ENCODE results near the gene EIF4A3. TPM values are rescaled to one million over a fixed set of nuclear protein-coding genes. Genes with fewer than 3 reads are reported as not detected.
"Not testable (repeated sequence)": the region's sequence is repeated elsewhere in the genome, so short reads cannot be mapped to it uniquely, and the experiment has no call there.

EIF4A3 gene
- total RNA-seq, 3 donors from 2014 or later, result 46.2 to 93.1 (median 67.9) TPM

DNA sequence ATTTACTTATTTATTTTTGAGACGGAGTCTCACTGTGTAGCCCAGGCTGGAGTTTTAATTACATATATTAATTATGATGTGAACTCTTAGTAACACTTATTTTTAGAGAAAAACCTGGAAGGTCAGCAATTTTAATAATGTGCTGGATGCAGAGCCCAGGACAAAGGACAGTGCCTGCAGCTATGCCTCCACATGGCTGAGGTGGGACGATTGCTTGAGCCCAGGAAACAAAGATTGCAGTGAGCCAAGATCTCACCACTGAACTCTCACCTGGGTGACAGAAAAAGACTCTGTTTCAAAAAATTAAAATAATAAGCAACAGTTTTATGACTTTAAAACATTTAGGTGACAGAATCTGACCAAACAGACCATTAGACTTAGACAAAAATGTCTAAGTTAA is 11.9 kb upstream of the EIF4A3 start:
- TF ChIP-seq POLR2A (IDR thresholded peaks at IDR 0.05) (no peak), POLR2AphosphoS5 (IDR thresholded peaks at IDR 0.05) (no peak)
- TF ChIP-seq, protein P1, sequence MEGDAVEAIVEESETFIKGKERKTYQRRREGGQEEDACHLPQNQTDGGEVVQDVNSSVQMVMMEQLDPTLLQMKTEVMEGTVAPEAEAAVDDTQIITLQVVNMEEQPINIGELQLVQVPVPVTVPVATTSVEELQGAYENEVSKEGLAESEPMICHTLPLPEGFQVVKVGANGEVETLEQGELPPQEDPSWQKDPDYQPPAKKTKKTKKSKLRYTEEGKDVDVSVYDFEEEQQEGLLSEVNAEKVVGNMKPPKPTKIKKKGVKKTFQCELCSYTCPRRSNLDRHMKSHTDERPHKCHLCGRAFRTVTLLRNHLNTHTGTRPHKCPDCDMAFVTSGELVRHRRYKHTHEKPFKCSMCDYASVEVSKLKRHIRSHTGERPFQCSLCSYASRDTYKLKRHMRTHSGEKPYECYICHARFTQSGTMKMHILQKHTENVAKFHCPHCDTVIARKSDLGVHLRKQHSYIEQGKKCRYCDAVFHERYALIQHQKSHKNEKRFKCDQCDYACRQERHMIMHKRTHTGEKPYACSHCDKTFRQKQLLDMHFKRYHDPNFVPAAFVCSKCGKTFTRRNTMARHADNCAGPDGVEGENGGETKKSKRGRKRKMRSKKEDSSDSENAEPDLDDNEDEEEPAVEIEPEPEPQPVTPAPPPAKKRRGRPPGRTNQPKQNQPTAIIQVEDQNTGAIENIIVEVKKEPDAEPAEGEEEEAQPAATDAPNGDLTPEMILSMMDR (IDR thresholded peaks at IDR 0.05), result no peak
- Histone ChIP-seq H3K4me1 (no peaks in the 10 kb centered on the region), H3K36me3 (no peaks in the 10 kb centered on the region), H3K4me3 (no peak overlapping the region), H3K27ac (no peak overlapping the region), H3K9me3 (peaks cover 3 to 5% of the 10 kb centered on the region in 2 donors), H3K27me3 (no peaks in the 10 kb centered on the region)
- intact Hi-C loops (cut with DNase I; ENCODE audit: low total_unique reads), result no loop called here
- no peak for DNase-seq (ENCODE audit: low spot score in 2 of 2)

DNA sequence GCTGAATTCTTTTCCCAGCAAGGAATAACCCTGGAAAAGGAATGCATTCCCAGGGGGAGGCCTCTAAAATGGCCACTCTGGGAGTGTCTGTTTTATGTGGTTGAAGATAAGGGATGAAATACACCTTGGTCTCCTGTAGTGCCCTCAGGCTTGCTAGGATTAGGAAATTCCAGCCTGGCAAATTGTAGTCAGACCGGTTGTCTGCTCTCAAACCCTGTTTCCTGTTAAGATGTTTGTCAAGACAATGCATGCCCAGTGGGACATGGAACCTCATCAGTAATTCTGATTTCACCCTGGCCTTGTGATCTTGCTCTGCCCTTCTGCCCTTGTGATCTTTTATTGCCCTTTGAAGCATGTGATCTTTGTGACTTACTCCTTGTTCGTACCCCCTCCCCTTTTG is 8.7 kb upstream of the EIF4A3 start:
- H3K9me3 ChIP-seq; H3K27ac ChIP-seq; H3K4me1 ChIP-seq; DNase-seq (ENCODE audit: low spot score in 2 of 2); H3K27me3 ChIP-seq; intact Hi-C loops (cut with DNase I; ENCODE audit: low total_unique reads); H3K36me3 ChIP-seq; H3K4me3 ChIP-seq: not testable (repeated sequence)

DNA sequence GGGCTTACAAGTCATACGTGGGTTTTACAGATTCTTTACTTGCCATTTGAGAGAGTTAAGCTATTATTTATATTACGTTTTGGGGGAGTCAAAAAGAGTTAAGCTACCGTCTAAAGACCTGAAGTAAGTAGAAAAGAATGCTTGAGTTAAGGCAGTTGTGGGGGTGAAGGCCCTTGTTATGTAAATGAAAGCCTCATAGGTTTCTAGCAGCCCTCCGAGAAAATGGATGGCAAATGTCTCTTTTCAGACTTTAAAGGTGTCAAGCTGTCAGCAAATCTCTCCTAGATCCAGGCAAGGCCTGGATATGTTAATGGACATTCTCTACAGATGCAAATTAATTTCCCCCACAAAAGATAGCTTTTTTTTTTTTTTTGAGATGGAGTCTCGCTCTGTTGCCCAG is 7.2 kb upstream of the EIF4A3 start:
- H3K27me3 ChIP-seq, result no peaks in the 10 kb centered on the region
- no peaks in the 10 kb centered on the region for H3K36me3 ChIP-seq
- TF ChIP-seq POLR2AphosphoS5 (IDR thresholded peaks at IDR 0.05) (no peak), POLR2A (IDR thresholded peaks at IDR 0.05) (no peak)
- TF ChIP-seq, protein P1 (IDR thresholded peaks at IDR 0.05), result no peak
- no peaks in the 10 kb centered on the region for H3K4me1 ChIP-seq
- DNase-seq (ENCODE audit: low spot score in 2 of 2), result no peak
- H3K27ac ChIP-seq, result no peak overlapping the region
- intact Hi-C loops (cut with DNase I; ENCODE audit: low total_unique reads), result no loop called here
- H3K9me3 ChIP-seq, result peaks cover 3 to 5% of the 10 kb centered on the region in 2 donors
- H3K4me3 ChIP-seq, result no peak overlapping the region

DNA sequence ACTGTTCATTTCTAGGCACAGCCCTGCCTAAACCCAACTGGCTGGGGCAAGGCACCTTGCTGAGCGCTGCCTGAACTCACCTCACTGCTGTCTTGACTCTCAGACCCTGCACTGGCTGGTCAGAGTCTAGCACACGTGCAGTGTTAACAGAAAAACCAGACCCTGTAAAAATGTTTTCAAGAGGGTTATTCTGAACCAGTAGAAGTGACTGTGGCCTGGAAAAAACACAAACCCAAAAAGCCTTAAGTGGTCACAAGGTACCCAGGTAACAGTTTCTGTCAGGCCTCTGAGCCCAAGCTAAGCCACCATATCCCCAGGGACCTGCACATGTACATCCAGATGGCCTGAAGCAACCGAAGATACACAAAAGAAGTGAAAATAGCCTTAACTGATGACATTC is 6.1 kb upstream of the EIF4A3 start:
- H3K4me1 ChIP-seq, result no peaks in the 10 kb centered on the region
- TF ChIP-seq POLR2A (IDR thresholded peaks at IDR 0.05) (no peak), POLR2AphosphoS5 (IDR thresholded peaks at IDR 0.05) (no peak)
- TF ChIP-seq, protein P1 (IDR thresholded peaks at IDR 0.05), result no peak
- H3K27ac ChIP-seq, result peak overlapping the region in 1 of 2 donors; percentile 74
- no peaks in the 10 kb centered on the region for H3K27me3 ChIP-seq
- peaks cover 3 to 5% of the 10 kb centered on the region in 2 donors for H3K9me3 ChIP-seq
- DNase-seq (ENCODE audit: low spot score in 2 of 2), result no peak
- no peaks in the 10 kb centered on the region for H3K36me3 ChIP-seq
- intact Hi-C loops (cut with DNase I; ENCODE audit: low total_unique reads), result no loop called here
- H3K4me3 ChIP-seq, result no peak overlapping the region

DNA sequence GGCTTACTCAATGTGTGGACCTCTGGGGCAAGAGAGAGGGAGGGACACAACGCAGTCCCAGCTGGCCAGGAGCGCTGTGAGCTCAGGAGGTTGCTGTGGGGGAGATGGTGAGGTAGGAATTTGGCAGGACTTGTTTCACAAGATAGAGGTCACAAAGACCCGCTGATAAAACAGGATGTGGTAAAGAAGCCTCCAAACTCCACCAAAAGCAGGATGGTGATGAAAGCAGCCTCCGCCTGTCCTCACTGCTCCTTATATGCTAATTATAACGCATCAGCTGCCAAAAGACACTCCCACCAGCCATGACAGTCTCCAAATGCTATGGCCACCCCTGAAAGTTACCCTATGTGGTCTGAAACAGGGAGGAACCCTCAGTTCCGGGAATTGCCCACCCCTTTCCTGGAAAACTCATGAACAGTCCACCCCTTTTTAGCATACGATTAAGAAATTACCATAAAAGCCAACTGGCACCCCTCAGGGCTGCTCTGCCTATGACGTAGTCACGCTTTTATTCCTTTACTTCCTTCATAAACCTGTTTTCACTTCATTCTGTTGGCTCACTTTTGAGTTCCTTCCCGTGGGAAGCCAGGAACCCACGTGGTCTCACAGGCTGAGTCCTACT is 5.3 kb upstream of the EIF4A3 start:
- intact Hi-C loops (cut with DNase I; ENCODE audit: low total_unique reads), result no loop called here
- peak overlapping the region; percentile 6 to 74 for H3K27ac ChIP-seq
- DNase-seq (ENCODE audit: low spot score in 2 of 2), result no peak

More for the DNA sequence above, 5.3 kb upstream of the EIF4A3 start:
- H3K4me1 ChIP-seq, result no peaks in the 10 kb centered on the region
- no peaks in the 10 kb centered on the region for H3K36me3 ChIP-seq
- peaks cover 3 to 5% of the 10 kb centered on the region in 2 donors for H3K9me3 ChIP-seq
- H3K4me3 ChIP-seq, result peak overlapping the region in 1 of 3 donors; percentile 1
- H3K27me3 ChIP-seq, result no peaks in the 10 kb centered on the region
- no peak for TF ChIP-seq POLR2A (IDR thresholded peaks at IDR 0.05)
- TF ChIP-seq, protein P1 (IDR thresholded peaks at IDR 0.05), result no peak
- no peak for TF ChIP-seq POLR2AphosphoS5 (IDR thresholded peaks at IDR 0.05)
